ENCODE data around the gene ANXA3.
"Not testable (repeated sequence)": the region's sequence is repeated elsewhere in the genome, so short reads cannot be mapped to it uniquely, and the experiment has no call there.

ANXA3 gene

GRCh38 chr4:78567500-78568060 is 16.0 kb downstream of the ANXA3 start:
- H3K4me3 ChIP-seq (ENCODE audit: low read length), result no peak overlapping the region
- no peak for DNase-seq (ENCODE audit: low read depth, low spot score)

GRCh38 chr4:78568640-78569305 is 17.2 kb downstream of the ANXA3 start:
- no peak for DNase-seq (ENCODE audit: low read depth, low spot score)
- no peak overlapping the region for H3K4me3 ChIP-seq (ENCODE audit: low read length)

- DNase-seq (ENCODE audit: low read depth, low spot score), result no peak
- H3K4me3 ChIP-seq (ENCODE audit: low read length), result no peak overlapping the region
Observed at GRCh38 chr4:78569306-78569821, 17.8 kb downstream of the ANXA3 start.

GRCh38 chr4:78570117-78570516 is 18.5 kb downstream of the ANXA3 start:
- H3K4me3 ChIP-seq (ENCODE audit: low read length), result no peak overlapping the region
- no peak for DNase-seq (ENCODE audit: low read depth, low spot score)

- no peak overlapping the region for H3K4me3 ChIP-seq (ENCODE audit: low read length)
- DNase-seq (ENCODE audit: low read depth, low spot score), result no peak
Observed at GRCh38 chr4:78571804-78572203, 20.2 kb downstream of the ANXA3 start.

GRCh38 chr4:78578674-78579425 is 27.3 kb downstream of the ANXA3 start:
- no peak for DNase-seq (ENCODE audit: low read depth, low spot score)

GRCh38 chr4:78581618-78582017 is 30.0 kb downstream of the ANXA3 start:
- no peak for DNase-seq (ENCODE audit: low read depth, low spot score)
- no peak overlapping the region for H3K4me3 ChIP-seq (ENCODE audit: low read length)

More at GRCh38 chr4:78578674-78579425, 27.3 kb downstream of the ANXA3 start:
- no peak overlapping the region for H3K4me3 ChIP-seq (ENCODE audit: low read length)

GRCh38 chr4:78584863-78585547 is 33.4 kb downstream of the ANXA3 start:
- no peak for DNase-seq (ENCODE audit: low read depth, low spot score)

GRCh38 chr4:78585633-78586032 is 34.1 kb downstream of the ANXA3 start:
- H3K4me3 ChIP-seq (ENCODE audit: low read length), result no peak overlapping the region
- no peak for DNase-seq (ENCODE audit: low read depth, low spot score)

More at GRCh38 chr4:78584863-78585547, 33.4 kb downstream of the ANXA3 start:
- H3K4me3 ChIP-seq (ENCODE audit: low read length), result no peak overlapping the region

GRCh38 chr4:78588894-78589545 is 37.5 kb downstream of the ANXA3 start:
- no peak overlapping the region for H3K4me3 ChIP-seq (ENCODE audit: low read length)
- DNase-seq (ENCODE audit: low read depth, low spot score), result no peak

- no peak overlapping the region for H3K4me3 ChIP-seq (ENCODE audit: low read length)
- no peak for DNase-seq (ENCODE audit: low read depth, low spot score)
Observed at GRCh38 chr4:78591404-78591803, 39.8 kb downstream of the ANXA3 start.

GRCh38 chr4:78592088-78592783 is 40.7 kb downstream of the ANXA3 start:
- no peak overlapping the region for H3K4me3 ChIP-seq (ENCODE audit: low read length)
- no peak for DNase-seq (ENCODE audit: low read depth, low spot score)

GRCh38 chr4:78596111-78596742 is 44.7 kb downstream of the ANXA3 start:
- DNase-seq (ENCODE audit: low read depth, low spot score), result no peak
- no peak overlapping the region for H3K4me3 ChIP-seq (ENCODE audit: low read length)

- DNase-seq (ENCODE audit: low read depth, low spot score); H3K4me3 ChIP-seq (ENCODE audit: low read length): not testable (repeated sequence)
Observed at GRCh38 chr4:78598431-78598830, 46.9 kb downstream of the ANXA3 start.

- DNase-seq (ENCODE audit: low read depth, low spot score), result no peak
- no peak overlapping the region for H3K4me3 ChIP-seq (ENCODE audit: low read length)
Observed at GRCh38 chr4:78599147-78599546, 47.6 kb downstream of the ANXA3 start.

- H3K4me3 ChIP-seq (ENCODE audit: low read length), result no peak overlapping the region
- no peak for DNase-seq (ENCODE audit: low read depth, low spot score)
Observed at GRCh38 chr4:78599931-78600375, 48.4 kb downstream of the ANXA3 start.

- no peak overlapping the region for H3K4me3 ChIP-seq (ENCODE audit: low read length)
- DNase-seq (ENCODE audit: low read depth, low spot score), result no peak
Observed at GRCh38 chr4:78601013-78601412, 49.4 kb downstream of the ANXA3 start.

- DNase-seq (ENCODE audit: low read depth, low spot score), result no peak
Observed at GRCh38 chr4:78602334-78602733, 50.8 kb downstream of the ANXA3 start.

More at GRCh38 chr4:78602334-78602733, 50.8 kb downstream of the ANXA3 start:
- H3K4me3 ChIP-seq (ENCODE audit: low read length), result no peak overlapping the region

Data from Jurkat, Clone E6-1 (cell line).